ENCODE results near the gene ACADS.

- no peak for TF ChIP-seq CTCF (IDR thresholded peaks at IDR 0.05)
- peak in 1 of 3 donors; percentile 3 for TF ChIP-seq POLR2AphosphoS5 (IDR thresholded peaks at IDR 0.05)
These were observed 57.6 kb downstream of the ACADS start for GRCh38 chr12:120783197-120783596.

Data from stomach (tissue), 4 donors.